BLaER1 (cell line): ENCODE data around the gene INO80B.
"Not testable (repeated sequence)": the region's sequence is repeated elsewhere in the genome, so short reads cannot be mapped to it uniquely, and the experiment has no call there.

Experiments used
- H3K27ac ChIP-seq: shearing (Covaris generic); formaldehyde crosslinking; 2 replicates; pipeline ENCODE4 v1.8.1; 2022
- H3K27me3 ChIP-seq: shearing (Covaris generic); formaldehyde crosslinking; 2 replicates; pipeline ENCODE4 v1.8.1; 2022
- H3K36me3 ChIP-seq: shearing (Covaris generic); formaldehyde crosslinking; 2 replicates; pipeline ENCODE4 v1.8.1; 2022
- H3K4me1 ChIP-seq: shearing (Covaris generic); formaldehyde crosslinking; 2 replicates; pipeline ENCODE4 v1.8.1; 2022
- H3K4me2 ChIP-seq: shearing (Covaris generic); formaldehyde crosslinking; 2 replicates; pipeline ENCODE4 v1.8.1; 2022
- H3K4me3 ChIP-seq: shearing (Covaris generic); formaldehyde crosslinking; 2 replicates; pipeline ENCODE4 v1.8.1; 2022
- H3K9ac ChIP-seq: shearing (Covaris generic); formaldehyde crosslinking; 2 replicates; pipeline ENCODE4 v1.8.1; 2022
- H3K9me3 ChIP-seq: shearing (Covaris generic); formaldehyde crosslinking; 2 replicates; pipeline ENCODE4 v1.8.1; 2022
- H4K20me1 ChIP-seq: shearing (Covaris generic); formaldehyde crosslinking; 2 replicates; pipeline ENCODE4 v1.8.1; 2022
- Cebpa-rat ChIP-seq: shearing (Covaris generic); IDR thresholded peaks from 2 replicates; pipeline ENCODE4 v1.8.1; 2022

The INO80B gene

DNA sequence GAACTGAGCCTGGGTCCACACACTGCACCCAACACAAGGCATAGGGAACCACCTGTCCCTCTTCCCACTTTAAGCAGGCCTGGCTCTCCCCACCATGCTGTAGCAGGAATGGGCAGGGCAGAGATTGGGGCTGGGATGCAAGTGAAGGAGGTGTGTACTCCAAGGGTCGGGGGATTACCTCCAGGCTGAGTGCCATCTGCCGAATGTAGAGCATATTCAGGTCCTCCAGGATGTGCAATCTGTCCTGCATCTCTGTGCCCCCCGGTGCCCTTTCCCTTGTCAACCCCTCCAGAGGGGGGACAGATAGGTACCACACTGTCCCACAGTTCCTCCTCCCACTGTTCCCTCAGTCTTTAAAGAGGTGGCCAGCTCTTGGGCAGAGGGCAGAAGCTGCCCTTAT is 15.5 kb upstream of the INO80B start:
- Histone ChIP-seq H3K27ac (peak overlapping the region; percentile 93), H4K20me1 (no peaks in the 10 kb centered on the region), H3K4me1 (peaks cover 70% of the 10 kb centered on the region), H3K4me3 (peak overlapping the region; percentile 75), H3K9me3 (peaks cover 6% of the 10 kb centered on the region), H3K9ac (peak overlapping the region; percentile 84), H3K4me2 (peak overlapping the region; percentile 99), H3K27me3 (peaks cover 23% of the 10 kb centered on the region), H3K36me3 (no peaks in the 10 kb centered on the region)
- TF ChIP-seq Cebpa-rat, result no peak

DNA sequence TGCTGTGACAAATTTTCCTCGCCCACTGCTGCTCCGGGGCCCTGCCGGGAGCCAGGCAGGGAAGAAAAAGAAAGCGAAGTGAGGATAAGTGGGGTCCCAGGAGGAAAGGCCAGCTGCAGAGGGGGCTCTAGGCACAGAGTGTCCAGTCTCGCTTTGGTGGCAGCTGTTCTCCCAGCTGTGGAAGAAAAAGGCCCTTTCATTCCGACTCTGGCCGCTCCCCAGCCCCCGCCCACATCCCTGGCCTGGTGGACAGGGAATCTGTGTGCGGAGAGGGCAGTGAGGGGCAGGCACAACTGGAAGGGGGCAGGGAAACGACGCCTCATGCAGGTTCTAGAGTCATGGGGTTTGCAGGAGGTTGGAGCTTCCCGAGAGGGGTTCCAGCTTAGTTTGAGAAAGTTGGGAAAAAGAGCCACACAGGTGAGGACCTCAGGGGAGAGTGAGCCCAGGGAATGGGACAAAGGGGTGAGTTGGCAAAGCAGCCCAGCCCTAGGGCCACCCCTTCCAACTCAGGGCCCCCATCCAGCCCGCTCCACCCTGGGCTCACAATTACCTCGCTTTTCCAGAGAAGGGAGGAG is 15.0 kb upstream of the INO80B start:
- TF ChIP-seq Cebpa-rat, result no peak
- Histone ChIP-seq H3K27me3 (peaks cover 23% of the 10 kb centered on the region), H3K4me2 (peak overlapping the region; percentile 99), H4K20me1 (no peaks in the 10 kb centered on the region), H3K4me3 (peak overlapping the region; percentile 75), H3K4me1 (peaks cover 75% of the 10 kb centered on the region), H3K27ac (peak overlapping the region; percentile 93), H3K36me3 (no peaks in the 10 kb centered on the region), H3K9ac (peak overlapping the region; percentile 84), H3K9me3 (peaks cover 6% of the 10 kb centered on the region)

DNA sequence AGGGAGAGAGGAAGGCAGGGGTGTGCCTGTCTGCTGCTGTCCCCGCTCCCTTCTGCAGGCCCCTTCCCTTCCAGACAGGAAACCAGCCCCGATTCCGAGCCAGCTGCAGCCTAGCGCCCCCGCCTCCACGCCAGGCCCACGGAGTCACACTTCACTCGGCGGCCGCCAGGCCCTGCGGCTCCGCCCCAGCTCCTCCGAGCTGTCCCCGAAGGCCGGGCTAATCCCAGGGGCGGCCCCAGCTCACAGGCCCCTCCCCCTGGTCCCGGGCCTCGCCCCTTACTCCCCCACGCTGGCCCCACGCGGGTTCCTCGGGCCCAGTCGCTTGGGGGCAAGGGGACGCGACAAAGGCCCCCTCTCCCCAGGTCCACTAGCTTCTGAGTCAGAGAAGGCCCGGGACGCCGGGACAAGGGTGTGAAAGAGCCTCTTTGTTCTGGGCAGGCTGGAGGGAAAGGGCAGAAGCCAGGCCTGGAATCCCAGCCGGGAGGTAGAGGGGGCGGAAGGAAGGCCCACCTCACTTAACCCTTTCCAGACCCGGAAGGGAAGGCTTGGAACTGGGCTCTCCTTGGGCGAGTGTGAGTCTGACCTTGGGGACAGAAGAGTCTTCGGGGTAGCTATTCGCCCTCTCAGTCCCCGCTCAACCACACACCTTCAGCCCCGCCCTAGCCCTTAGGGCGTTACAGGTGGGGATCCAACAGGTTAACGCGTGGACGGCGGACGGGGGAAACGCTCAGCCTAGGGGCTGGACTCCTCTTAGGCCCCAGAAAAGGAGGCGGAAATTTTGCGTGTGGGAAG is 14.3 kb upstream of the INO80B start:
- no peak for TF ChIP-seq Cebpa-rat
- peaks cover 75% of the 10 kb centered on the region for H3K4me1 ChIP-seq

DNA sequence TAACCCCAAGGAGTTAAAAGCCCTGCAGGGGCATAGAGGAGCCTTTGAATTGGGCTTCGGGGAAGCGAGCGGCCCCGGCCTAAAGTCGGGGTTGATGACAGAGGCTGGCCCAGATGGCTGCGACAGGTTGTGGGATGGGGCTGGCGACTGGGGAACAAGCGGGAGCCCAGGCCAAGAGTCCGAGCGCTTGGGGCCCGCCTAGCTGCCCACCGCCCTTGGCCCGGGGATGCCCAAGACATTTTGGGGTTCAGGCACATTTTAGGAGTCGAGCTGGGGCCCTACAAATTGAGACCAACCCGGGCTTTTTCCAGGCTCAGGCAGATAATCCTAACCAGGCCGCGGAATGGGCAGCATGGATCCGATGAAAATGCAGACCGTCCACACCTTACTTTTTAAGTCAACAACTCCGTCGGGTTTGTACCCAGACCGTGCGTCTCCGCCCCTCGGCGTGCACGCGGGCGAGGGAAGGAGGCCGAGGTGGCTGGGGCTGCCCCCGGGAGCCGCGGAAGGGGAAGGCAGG is 13.7 kb upstream of the INO80B start:
- peak overlapping the region; percentile 99 for H3K4me2 ChIP-seq
- TF ChIP-seq Cebpa-rat, result no peak
- peak overlapping the region; percentile 75; the same call in 1 of the 2 replicates for H3K4me3 ChIP-seq
- H3K4me1 ChIP-seq, result peaks cover 69% of the 10 kb centered on the region
- H3K36me3 ChIP-seq, result no peaks in the 10 kb centered on the region
- H4K20me1 ChIP-seq, result no peaks in the 10 kb centered on the region
- peaks cover 23% of the 10 kb centered on the region for H3K27me3 ChIP-seq
- H3K9me3 ChIP-seq, result peaks cover 6% of the 10 kb centered on the region
- peak overlapping the region; percentile 84 for H3K9ac ChIP-seq
- H3K27ac ChIP-seq, result peak overlapping the region; percentile 93

More for the DNA sequence above, 14.3 kb upstream of the INO80B start:
- H3K4me3 ChIP-seq, result peak overlapping the region; percentile 75
- H3K36me3 ChIP-seq, result no peaks in the 10 kb centered on the region
- H3K27ac ChIP-seq, result peak overlapping the region; percentile 93
- H3K4me2 ChIP-seq, result peak overlapping the region; percentile 99
- no peaks in the 10 kb centered on the region for H4K20me1 ChIP-seq
- peak overlapping the region; percentile 84 for H3K9ac ChIP-seq
- peaks cover 6% of the 10 kb centered on the region for H3K9me3 ChIP-seq
- peaks cover 23% of the 10 kb centered on the region for H3K27me3 ChIP-seq

DNA sequence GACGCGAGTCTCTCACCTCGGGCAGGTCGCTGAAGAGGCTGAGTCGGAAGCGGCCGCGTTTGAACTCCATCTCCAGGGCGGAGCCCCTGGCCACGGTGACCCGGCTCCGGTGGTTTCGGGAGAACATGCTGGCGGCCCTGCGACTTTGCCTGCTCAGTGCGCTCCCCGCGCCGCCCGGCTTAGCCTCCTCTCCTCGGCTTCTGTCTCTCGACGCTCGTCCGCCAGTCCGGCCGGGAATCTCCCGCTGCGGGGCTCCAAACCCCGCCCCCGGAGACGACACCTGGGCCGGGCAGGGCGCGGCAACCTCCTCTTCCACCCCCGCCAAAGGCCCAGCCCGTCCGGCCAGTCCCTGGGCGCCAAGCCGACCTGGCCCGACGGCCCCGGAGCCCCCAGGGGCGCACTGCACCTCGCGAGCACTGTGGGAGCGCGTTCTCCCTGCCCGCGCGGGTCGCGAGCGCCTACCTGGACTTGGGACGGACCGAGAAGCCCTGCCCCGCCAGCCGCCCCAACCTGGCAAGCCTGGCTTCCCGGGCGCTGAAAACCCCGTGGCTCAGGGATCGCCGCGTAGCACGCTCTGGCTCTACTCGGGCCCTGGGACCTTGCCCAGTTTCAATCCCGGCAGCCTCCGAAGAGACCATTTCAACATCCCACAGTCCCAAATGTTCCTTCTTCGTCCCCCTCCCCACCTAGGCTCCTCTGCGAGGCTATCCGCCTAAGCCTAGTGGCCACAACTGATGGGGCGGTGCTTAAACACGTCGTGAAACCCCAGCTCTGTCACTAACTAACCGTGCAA is 13.0 kb upstream of the INO80B start, which contains the start of gene RTKN:
TSS of gene RTKN (minus strand) at position 248 of the 793 bp plus-strand sequence. CDS start at position 127, 121 bp downstream.
- peak within 1 kb of the TSS; percentile 93 for H3K27ac ChIP-seq
- H3K27me3 ChIP-seq, result peaks cover 23% of the 10 kb centered on the region
- TF ChIP-seq Cebpa-rat, result no peak
- peak within 1 kb of the TSS; percentile 99 for H3K4me2 ChIP-seq
- H3K4me1 ChIP-seq, result peaks cover 62% of the 10 kb centered on the region
- peak within 1 kb of the TSS; percentile 75 for H3K4me3 ChIP-seq
- H3K36me3 ChIP-seq, result no peaks in the 10 kb centered on the region
- no peaks in the 10 kb centered on the region for H4K20me1 ChIP-seq
- peak within 1 kb of the TSS; percentile 84 for H3K9ac ChIP-seq
- H3K9me3 ChIP-seq, result peaks cover 6% of the 10 kb centered on the region

DNA sequence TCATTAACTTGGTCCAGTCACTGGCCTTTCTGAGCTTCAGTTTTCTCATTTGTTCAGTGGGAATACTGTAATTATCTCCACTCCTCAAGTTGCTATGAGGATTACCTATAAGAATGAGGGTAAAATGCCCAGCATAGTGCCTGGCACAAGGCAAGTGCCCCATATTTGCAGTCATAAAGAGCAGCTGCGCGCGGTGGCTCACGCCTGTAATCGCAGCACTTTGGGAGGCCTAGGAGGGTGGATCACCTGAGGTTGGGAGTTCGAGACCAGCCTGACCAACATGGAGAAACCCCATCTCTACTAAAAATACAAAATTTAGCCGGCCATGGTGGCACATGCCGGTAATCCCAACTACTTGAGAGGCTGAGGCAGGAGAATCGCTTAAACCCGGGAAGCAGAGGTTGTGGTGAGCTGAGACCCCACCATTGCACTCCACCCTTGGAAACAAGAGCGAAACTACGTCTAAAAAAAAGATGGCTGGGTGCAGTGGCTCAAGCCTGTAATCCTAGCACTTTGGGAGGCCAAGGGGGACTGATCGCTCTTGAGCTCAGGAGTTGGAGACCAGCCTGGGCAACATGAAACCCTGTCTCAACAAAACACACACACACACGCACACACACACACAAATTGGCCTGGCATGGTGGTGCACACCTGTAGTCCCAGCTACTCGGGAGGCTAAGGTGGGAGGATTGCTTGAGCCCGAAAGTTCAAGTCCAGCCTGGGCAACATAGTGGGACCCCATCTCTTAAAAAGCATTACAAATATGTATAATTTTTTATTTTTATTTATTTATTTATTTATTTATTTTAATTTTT is 12.2 kb upstream of the INO80B start:
- H3K4me2 ChIP-seq, H4K20me1 ChIP-seq, H3K27ac ChIP-seq, H3K4me3 ChIP-seq, H3K36me3 ChIP-seq, H3K9me3 ChIP-seq, H3K9ac ChIP-seq: not testable (repeated sequence)
- peaks cover 54% of the 10 kb centered on the region for H3K4me1 ChIP-seq
- H3K27me3 ChIP-seq, result peaks cover 23% of the 10 kb centered on the region

DNA sequence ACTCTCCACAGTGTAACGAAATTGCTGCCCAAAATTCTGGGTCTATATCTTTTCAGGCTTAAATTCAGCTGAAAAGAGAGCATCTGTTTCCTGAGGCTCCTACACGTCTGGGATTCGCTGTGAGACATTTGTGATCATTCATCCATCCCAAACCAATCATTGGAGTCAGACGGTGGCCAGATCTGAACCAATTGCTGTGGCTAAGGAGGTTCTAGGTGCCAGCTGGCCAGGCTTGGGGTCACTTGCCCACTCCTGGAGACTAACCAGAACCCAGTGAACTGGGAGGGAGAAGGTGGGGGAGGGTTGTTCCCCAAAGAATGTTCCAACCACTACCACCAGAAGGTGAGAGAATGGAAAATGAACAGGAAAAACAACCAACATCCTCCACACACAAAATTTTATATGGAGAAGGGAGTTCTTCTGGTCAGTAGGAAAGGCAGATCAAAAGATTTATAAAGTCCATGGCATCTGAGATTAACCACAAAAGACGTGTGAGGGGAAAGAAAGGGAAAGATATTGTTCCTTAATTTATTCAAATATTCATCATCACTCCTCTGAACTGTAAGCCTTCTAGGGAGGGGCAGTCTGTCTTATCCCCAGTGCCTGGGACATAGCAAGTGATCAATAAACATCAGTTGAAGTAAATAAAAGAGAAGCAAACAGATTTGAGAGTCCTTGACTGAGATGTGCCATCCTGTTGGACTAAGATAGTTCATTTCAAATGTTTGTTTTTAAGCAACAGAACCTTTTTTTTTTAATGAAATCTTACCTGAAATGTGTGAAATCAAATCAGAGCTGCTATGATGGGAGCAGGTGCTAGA is 10.2 kb upstream of the INO80B start:
- Histone ChIP-seq H3K4me3 (no peak overlapping the region), H3K27ac (peak overlapping the region; percentile 56), H3K4me2 (peak overlapping the region; percentile 77), H3K4me1 (peaks cover 34% of the 10 kb centered on the region), H3K9ac (peak overlapping the region; percentile 31; the same call in 1 of the 2 replicates), H3K27me3 (peaks cover 23% of the 10 kb centered on the region), H4K20me1 (no peaks in the 10 kb centered on the region), H3K36me3 (no peaks in the 10 kb centered on the region), H3K9me3 (peaks cover 6% of the 10 kb centered on the region)
- TF ChIP-seq Cebpa-rat, result no peak

DNA sequence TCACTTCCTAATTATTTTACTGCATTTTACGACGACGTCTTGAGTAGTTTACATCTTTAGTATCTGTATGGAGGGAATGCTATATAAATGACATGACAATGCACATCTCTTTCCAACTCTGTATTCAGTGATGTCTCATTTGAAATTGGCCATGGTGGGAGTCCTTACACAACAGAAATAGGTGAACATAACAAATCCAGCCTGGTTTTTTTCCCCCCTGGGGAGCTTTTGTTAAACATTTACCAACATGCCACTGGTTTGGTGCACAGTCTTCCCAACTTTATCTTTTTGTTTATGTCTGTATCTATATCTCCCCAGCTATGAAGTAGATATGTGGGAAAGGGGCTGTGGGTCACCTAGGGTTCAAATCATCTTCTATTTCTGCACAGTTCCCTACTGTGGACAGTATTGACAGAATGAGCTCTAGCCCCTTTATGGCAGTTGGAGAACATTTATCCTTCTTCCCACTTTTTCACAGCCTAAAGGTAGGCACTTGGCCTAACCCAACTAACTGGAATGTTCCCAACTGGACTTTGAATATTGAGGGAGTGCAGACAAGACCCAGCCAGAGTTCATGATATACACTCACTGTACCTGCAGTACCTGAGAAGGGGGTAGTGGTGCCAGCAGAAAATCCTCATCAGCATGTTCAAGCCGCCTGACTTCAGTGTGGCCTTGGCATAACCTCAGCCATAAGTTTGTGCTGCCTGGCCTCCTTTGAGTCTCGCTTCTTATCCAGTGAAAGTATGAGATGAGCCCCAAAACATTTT is 7.5 kb upstream of the INO80B start:
- H3K4me3 ChIP-seq, result no peak overlapping the region
- no peak overlapping the region for H3K9ac ChIP-seq
- H3K9me3 ChIP-seq, result no peaks in the 10 kb centered on the region
- H3K36me3 ChIP-seq, result no peaks in the 10 kb centered on the region
- H3K4me2 ChIP-seq, result no peak overlapping the region
- peaks cover 23% of the 10 kb centered on the region for H3K4me1 ChIP-seq
- H3K27ac ChIP-seq, result no peak overlapping the region
- no peaks in the 10 kb centered on the region for H4K20me1 ChIP-seq
- no peak for TF ChIP-seq Cebpa-rat
- H3K27me3 ChIP-seq, result peaks cover 4% of the 10 kb centered on the region; the same call in 1 of the 2 replicates
